ENCODE results near the gene PMAIP1. TPM values are rescaled to one million over a fixed set of nuclear protein-coding genes. Genes with fewer than 3 reads are reported as not detected.

PMAIP1 gene
- total RNA-seq, 3 donors from 2014 or later (not counting 1 experiment from before 2014, with no cell fraction given), result 211 to 514 (median 264) TPM

- Histone ChIP-seq H3K4me3 (ENCODE audit: low read length) (no peak overlapping the region), H3K4me1 (ENCODE audit: control insufficient read depth, insufficient read depth, low read length) (peaks cover 18% of the 10 kb centered on the region), H3K9me3 (ENCODE audit: control insufficient read depth, insufficient read depth, low read length) (no peaks in the 10 kb centered on the region), H3K27me3 (ENCODE audit: control insufficient read depth, insufficient read depth, low read length) (no peaks in the 10 kb centered on the region), H3K36me3 (ENCODE audit: control insufficient read depth, insufficient read depth, low read length) (peaks cover 10% of the 10 kb centered on the region), H3K27ac (ENCODE audit: low read length) (no peak overlapping the region)
- Mint-ChIP-seq H3K9me3 (no peaks in the 10 kb centered on the region), H3K4me3 (peak overlapping the region; percentile 13), H3K4me1 (peaks cover 53 to 68% of the 10 kb centered on the region in 2 donors), H3K27me3 (ENCODE audit: low read depth in 2 of 2) (no peaks in the 10 kb centered on the region), H3K27ac (peak overlapping the region; percentile 90 to 97), H3K36me3 (peaks cover 12% of the 10 kb centered on the region)
- no peak for TF ChIP-seq CTCF (IDR thresholded peaks at IDR 0.05)
- DNase-seq, result no peak
- intact Hi-C loops (cut with micrococcal nuclease), result no loop called here
- no peak for ATAC-seq
- WGBS (ENCODE audit: insufficient coverage), result 94% methylated on average over 2 of the region's 3 CpGs
Measured at GRCh38 chr18:59906203-59906602, 6.4 kb downstream of the PMAIP1 start.

- peaks cover 10% of the 10 kb centered on the region for H3K36me3 ChIP-seq (ENCODE audit: control insufficient read depth, insufficient read depth, low read length)
- H3K9me3 ChIP-seq (ENCODE audit: control insufficient read depth, insufficient read depth, low read length), result no peaks in the 10 kb centered on the region
- DNase-seq, result peak in 1 of 2 donors; percentile 20
- no peaks in the 10 kb centered on the region for H3K27me3 ChIP-seq (ENCODE audit: control insufficient read depth, insufficient read depth, low read length)
- peaks cover 18% of the 10 kb centered on the region for H3K4me1 ChIP-seq (ENCODE audit: control insufficient read depth, insufficient read depth, low read length)
- H3K4me3 ChIP-seq (ENCODE audit: low read length), result no peak overlapping the region
- H3K9me3 Mint-ChIP-seq, result no peaks in the 10 kb centered on the region
- no peak for TF ChIP-seq CTCF (IDR thresholded peaks at IDR 0.05)
- H3K36me3 Mint-ChIP-seq, result peaks cover 11% of the 10 kb centered on the region
- H3K27ac Mint-ChIP-seq, result peak overlapping the region; percentile 90 to 97
- intact Hi-C loops (cut with micrococcal nuclease), result no loop called here
- H3K27ac ChIP-seq (ENCODE audit: low read length), result peak overlapping the region; percentile 8
- ATAC-seq, result no peak
- WGBS (ENCODE audit: insufficient coverage), result 34% methylated on average over 4 of the region's 5 CpGs
- peaks cover 44 to 61% of the 10 kb centered on the region in 2 donors for H3K4me1 Mint-ChIP-seq
- H3K27me3 Mint-ChIP-seq (ENCODE audit: low read depth in 2 of 2), result no peaks in the 10 kb centered on the region
- no peak overlapping the region for H3K4me3 Mint-ChIP-seq
Measured at GRCh38 chr18:59907172-59907571, 7.4 kb downstream of the PMAIP1 start.

- Mint-ChIP-seq H3K9me3 (no peaks in the 10 kb centered on the region), H3K4me1 (peaks cover 39 to 56% of the 10 kb centered on the region in 2 donors), H3K27ac (peak overlapping the region in 1 of 2 donors; percentile 90), H3K4me3 (no peak overlapping the region), H3K36me3 (peaks cover 6% of the 10 kb centered on the region), H3K27me3 (ENCODE audit: low read depth in 2 of 2) (no peaks in the 10 kb centered on the region)
- Histone ChIP-seq H3K4me3 (ENCODE audit: low read length) (no peak overlapping the region), H3K4me1 (ENCODE audit: control insufficient read depth, insufficient read depth, low read length) (peaks cover 18% of the 10 kb centered on the region), H3K36me3 (ENCODE audit: control insufficient read depth, insufficient read depth, low read length) (peaks cover 7% of the 10 kb centered on the region), H3K9me3 (ENCODE audit: control insufficient read depth, insufficient read depth, low read length) (no peaks in the 10 kb centered on the region), H3K27me3 (ENCODE audit: control insufficient read depth, insufficient read depth, low read length) (no peaks in the 10 kb centered on the region), H3K27ac (ENCODE audit: low read length) (no peak overlapping the region)
- WGBS (ENCODE audit: insufficient coverage), result 93% methylated on average over 4 of the region's 4 CpGs
- DNase-seq (no peak), ATAC-seq (no peak)
- intact Hi-C loops (cut with micrococcal nuclease), result no loop called here
- no peak for TF ChIP-seq CTCF (IDR thresholded peaks at IDR 0.05)
Measured at GRCh38 chr18:59907660-59908059, 7.9 kb downstream of the PMAIP1 start.

GRCh38 chr18:59908799-59909198 is 9.0 kb downstream of the PMAIP1 start:
- Histone ChIP-seq H3K27ac (ENCODE audit: low read length) (no peak overlapping the region), H3K9me3 (ENCODE audit: control insufficient read depth, insufficient read depth, low read length) (no peaks in the 10 kb centered on the region), H3K4me1 (ENCODE audit: control insufficient read depth, insufficient read depth, low read length) (peaks cover 18% of the 10 kb centered on the region), H3K27me3 (ENCODE audit: control insufficient read depth, insufficient read depth, low read length) (no peaks in the 10 kb centered on the region), H3K36me3 (ENCODE audit: control insufficient read depth, insufficient read depth, low read length) (no peaks in the 10 kb centered on the region), H3K4me3 (ENCODE audit: low read length) (no peak overlapping the region)
- Mint-ChIP-seq H3K27me3 (ENCODE audit: low read depth in 2 of 2) (no peaks in the 10 kb centered on the region), H3K4me3 (no peak overlapping the region), H3K9me3 (no peaks in the 10 kb centered on the region), H3K27ac (peak overlapping the region; percentile 22 to 74), H3K36me3 (no peaks in the 10 kb centered on the region), H3K4me1 (peaks cover 32 to 48% of the 10 kb centered on the region in 2 donors)
- no peak for TF ChIP-seq CTCF (IDR thresholded peaks at IDR 0.05)
- intact Hi-C loops (cut with micrococcal nuclease), result no loop called here
- DNase-seq, result no peak
- ATAC-seq, result peak in 1 of 3 donors; percentile 21
- WGBS (ENCODE audit: insufficient coverage), result 94% methylated on average over 6 of the region's 7 CpGs
